Nephron (organoid): Measurements from ENCODE around the gene FMNL3.

Experiments used
- H3K27ac Mint-ChIP-seq, 3 experiments: 2 replicates each; pipeline ENCODE4 v1.8.0; 2020; ENCODE audit warnings: mixed read lengths in 3 of 3, mild to moderate bottlenecking in 2 of 3, moderate library complexity in 1 of 3
- H3K27me3 Mint-ChIP-seq: 2 replicates; pipeline ENCODE4 v1.8.0; 2021; ENCODE audit warnings: low read depth, mild to moderate bottlenecking, moderate library complexity, mixed read lengths
- H3K36me3 Mint-ChIP-seq: 2 replicates; pipeline ENCODE4 v1.8.0; 2020; ENCODE audit warnings: low read depth, mixed read lengths
- H3K4me1 Mint-ChIP-seq: 2 replicates; pipeline ENCODE4 v1.8.0; 2020; ENCODE audit warnings: mixed read lengths
- H3K4me3 Mint-ChIP-seq, 3 experiments: 2 replicates each; pipeline ENCODE4 v1.8.0; 2020; ENCODE audit warnings: mild to moderate bottlenecking in 3 of 3, mixed read lengths in 3 of 3, moderate library complexity in 2 of 3
- H3K9me3 Mint-ChIP-seq: 2 replicates; pipeline ENCODE4 v1.8.0; 2020; ENCODE audit warnings: mixed read lengths
- TF ChIP-seq, protein P1 (sequence below), 3 experiments: fragments of 200-600 bp; sonication (generic); IDR thresholded peaks; one replicate each; pipeline ENCODE4 v1.5.0; 2021; ENCODE audit warnings: antibody characterized with exemption in 3 of 3; ENCODE audit not compliant: unreplicated experiment in 3 of 3

The FMNL3 gene

DNA sequence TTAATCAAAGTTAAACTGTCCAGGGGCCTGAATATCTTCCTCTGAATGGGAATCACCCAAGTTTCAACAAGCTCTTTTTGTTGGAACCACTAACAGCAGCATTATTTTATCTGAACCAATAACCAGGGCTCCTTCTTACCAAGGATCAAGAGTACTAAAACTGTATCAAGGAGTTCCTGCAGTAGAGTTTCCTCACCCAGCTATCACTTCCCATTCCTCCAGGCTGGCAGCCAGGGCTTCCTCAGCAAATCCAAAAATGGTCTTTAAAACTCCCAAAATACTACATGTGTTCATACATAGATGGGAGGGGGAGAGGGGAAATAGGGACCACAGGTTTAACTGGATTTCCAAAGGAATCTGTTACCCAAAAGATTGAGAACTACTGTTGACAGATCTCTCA lies 10.5 kb downstream of the FMNL3 start:
- H3K27me3 Mint-ChIP-seq = no peaks in the 10 kb centered on the region
- H3K27ac Mint-ChIP-seq = peak overlapping the region in 2 of 3 experiments; percentile 9 to 29
- no peak overlapping the region for H3K4me3 Mint-ChIP-seq
- no peaks in the 10 kb centered on the region for H3K9me3 Mint-ChIP-seq
- TF ChIP-seq, protein P1, sequence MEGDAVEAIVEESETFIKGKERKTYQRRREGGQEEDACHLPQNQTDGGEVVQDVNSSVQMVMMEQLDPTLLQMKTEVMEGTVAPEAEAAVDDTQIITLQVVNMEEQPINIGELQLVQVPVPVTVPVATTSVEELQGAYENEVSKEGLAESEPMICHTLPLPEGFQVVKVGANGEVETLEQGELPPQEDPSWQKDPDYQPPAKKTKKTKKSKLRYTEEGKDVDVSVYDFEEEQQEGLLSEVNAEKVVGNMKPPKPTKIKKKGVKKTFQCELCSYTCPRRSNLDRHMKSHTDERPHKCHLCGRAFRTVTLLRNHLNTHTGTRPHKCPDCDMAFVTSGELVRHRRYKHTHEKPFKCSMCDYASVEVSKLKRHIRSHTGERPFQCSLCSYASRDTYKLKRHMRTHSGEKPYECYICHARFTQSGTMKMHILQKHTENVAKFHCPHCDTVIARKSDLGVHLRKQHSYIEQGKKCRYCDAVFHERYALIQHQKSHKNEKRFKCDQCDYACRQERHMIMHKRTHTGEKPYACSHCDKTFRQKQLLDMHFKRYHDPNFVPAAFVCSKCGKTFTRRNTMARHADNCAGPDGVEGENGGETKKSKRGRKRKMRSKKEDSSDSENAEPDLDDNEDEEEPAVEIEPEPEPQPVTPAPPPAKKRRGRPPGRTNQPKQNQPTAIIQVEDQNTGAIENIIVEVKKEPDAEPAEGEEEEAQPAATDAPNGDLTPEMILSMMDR (IDR thresholded peaks at IDR 0.05; ENCODE audit: unreplicated experiment in 3 of 3) = no peak
- peaks cover 38% of the 10 kb centered on the region for H3K4me1 Mint-ChIP-seq
- no peaks in the 10 kb centered on the region for H3K36me3 Mint-ChIP-seq

DNA sequence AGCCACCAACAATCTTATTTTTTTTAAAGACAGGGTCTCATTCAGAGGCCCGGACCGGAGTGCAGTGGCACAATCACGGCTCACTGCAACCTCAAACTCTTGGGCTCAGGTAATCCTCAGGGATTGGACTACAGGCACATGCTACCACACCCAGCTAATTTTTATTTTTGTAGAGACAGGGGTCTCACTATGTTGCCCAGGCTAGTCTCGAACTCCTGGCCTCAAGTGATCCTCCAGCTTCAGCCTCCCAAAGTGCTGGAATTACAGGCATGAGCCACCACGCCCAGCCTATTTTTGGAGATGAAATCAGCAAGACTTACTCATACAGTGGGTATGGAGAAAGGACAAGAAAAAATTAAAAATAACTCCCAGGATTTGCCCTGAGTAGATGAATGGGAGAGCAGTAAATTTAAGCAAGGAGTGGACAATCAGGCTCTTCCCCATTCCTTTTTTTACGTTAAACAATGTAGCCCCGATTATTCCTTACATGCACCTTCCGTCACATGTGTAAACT lies 13.2 kb downstream of the FMNL3 start:
- TF ChIP-seq, protein P1 (IDR thresholded peaks at IDR 0.05; ENCODE audit: unreplicated experiment in 3 of 3) = no peak
- H3K4me1 Mint-ChIP-seq = peaks cover 41% of the 10 kb centered on the region

DNA sequence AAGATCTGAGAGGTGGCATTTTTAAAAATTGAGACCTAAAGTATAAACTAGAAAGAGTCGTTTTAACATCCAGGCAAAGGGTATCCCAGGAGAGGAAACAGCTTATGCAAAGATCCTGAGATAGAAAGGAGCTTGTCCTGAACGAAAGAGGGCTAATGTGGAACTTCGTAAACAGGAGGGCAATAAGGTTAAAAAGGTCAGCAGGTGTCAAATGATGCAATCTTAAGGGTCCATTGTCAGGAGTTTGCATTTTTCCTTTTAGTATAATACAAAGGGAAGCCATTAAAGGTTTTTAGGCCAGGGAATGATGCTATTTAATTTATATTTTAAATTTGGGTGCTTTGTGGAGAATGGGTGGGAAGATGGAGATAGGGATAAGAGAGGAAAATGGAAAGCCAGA lies 14.4 kb downstream of the FMNL3 start:
- TF ChIP-seq, protein P1 (IDR thresholded peaks at IDR 0.05; ENCODE audit: unreplicated experiment in 3 of 3) = no peak
- Mint-ChIP-seq H3K4me3 (no peak overlapping the region), H3K9me3 (no peaks in the 10 kb centered on the region), H3K27me3 (no peaks in the 10 kb centered on the region), H3K36me3 (no peaks in the 10 kb centered on the region), H3K4me1 (peaks cover 31% of the 10 kb centered on the region), H3K27ac (peak overlapping the region in 1 of 3 experiments; percentile 17)

More for the DNA sequence above, 13.2 kb downstream of the FMNL3 start:
- no peaks in the 10 kb centered on the region for H3K9me3 Mint-ChIP-seq
- no peaks in the 10 kb centered on the region for H3K36me3 Mint-ChIP-seq
- H3K4me3 Mint-ChIP-seq = no peak overlapping the region
- no peak overlapping the region for H3K27ac Mint-ChIP-seq
- H3K27me3 Mint-ChIP-seq = no peaks in the 10 kb centered on the region

DNA sequence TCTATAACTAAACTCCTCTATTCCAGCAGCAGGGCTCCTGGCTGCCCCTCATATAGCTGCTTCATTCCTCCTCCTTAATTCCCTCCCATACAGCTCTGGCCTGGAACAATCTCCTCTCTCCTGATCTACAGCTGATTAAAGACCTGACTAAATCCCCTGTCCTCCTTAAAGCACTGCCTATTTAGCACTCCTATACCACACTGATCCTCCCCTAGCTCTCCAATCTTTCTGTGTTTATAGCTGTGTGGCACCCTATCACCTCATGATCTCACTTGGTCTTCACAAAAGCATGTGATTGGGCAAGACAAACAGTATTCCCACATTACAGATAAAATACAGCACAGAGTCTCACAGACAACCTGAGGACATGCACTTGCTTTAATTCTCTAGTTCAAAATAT lies 17.4 kb downstream of the FMNL3 start:
- TF ChIP-seq, protein P1 (IDR thresholded peaks at IDR 0.05; ENCODE audit: unreplicated experiment in 3 of 3) = no peak
- peak overlapping the region; percentile 1 to 48 (median 31) for H3K27ac Mint-ChIP-seq
- no peaks in the 10 kb centered on the region for H3K36me3 Mint-ChIP-seq
- H3K4me1 Mint-ChIP-seq = peaks cover 21% of the 10 kb centered on the region
- no peaks in the 10 kb centered on the region for H3K9me3 Mint-ChIP-seq
- H3K27me3 Mint-ChIP-seq = no peaks in the 10 kb centered on the region
- no peak overlapping the region for H3K4me3 Mint-ChIP-seq

DNA sequence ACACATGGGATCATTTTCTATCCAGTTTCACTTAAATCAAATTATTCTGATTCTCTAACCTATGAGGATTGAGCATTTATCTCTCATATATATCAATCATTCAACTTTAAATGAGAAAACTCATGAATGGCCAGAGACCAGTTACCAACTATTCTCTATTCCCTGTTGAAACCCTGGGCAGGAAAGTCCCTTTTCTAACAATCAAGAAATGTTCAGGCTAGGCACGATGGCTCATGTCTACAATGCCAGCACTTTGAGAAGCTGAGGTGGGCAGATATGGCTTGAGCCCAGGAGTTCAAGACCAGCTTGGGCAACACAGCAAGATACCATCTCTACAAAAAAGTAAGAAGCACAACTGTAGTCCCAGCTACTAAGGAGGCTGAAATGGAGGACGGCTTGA lies 18.0 kb downstream of the FMNL3 start:
- Mint-ChIP-seq H3K4me1 (peaks cover 27% of the 10 kb centered on the region), H3K27ac (peak overlapping the region in 1 of 3 experiments; percentile 1), H3K36me3 (no peaks in the 10 kb centered on the region), H3K9me3 (no peaks in the 10 kb centered on the region), H3K4me3 (no peak overlapping the region), H3K27me3 (no peaks in the 10 kb centered on the region)
- TF ChIP-seq, protein P1 (IDR thresholded peaks at IDR 0.05; ENCODE audit: unreplicated experiment in 3 of 3) = no peak

DNA sequence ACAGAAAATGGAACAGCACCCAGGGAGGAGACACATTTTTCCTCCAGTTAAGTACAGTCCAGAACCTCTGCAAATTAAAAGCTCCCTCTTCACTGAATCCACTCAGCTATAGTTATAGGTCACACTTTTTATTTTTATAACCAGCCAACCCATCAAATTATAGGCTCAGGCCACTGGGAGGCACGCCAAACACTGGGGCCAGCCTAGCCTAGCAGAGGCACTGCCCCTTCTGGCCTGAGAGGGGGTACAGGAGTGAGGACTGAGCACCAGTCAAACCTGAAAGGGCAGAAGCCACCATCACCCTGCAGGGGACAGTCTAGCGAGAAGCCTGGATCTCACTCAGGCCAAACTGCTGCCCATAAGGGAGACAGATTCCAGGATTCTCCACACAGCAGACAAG lies 19.3 kb downstream of the FMNL3 start:
- Mint-ChIP-seq H3K4me1 (peaks cover 40% of the 10 kb centered on the region), H3K9me3 (no peaks in the 10 kb centered on the region), H3K27me3 (no peaks in the 10 kb centered on the region), H3K27ac (peak overlapping the region in 1 of 3 experiments; percentile 6), H3K36me3 (no peaks in the 10 kb centered on the region), H3K4me3 (no peak overlapping the region)
- TF ChIP-seq, protein P1 (IDR thresholded peaks at IDR 0.05; ENCODE audit: unreplicated experiment in 3 of 3) = no peak
